ENCODE data around the gene ATXN7L3B.

DNA sequence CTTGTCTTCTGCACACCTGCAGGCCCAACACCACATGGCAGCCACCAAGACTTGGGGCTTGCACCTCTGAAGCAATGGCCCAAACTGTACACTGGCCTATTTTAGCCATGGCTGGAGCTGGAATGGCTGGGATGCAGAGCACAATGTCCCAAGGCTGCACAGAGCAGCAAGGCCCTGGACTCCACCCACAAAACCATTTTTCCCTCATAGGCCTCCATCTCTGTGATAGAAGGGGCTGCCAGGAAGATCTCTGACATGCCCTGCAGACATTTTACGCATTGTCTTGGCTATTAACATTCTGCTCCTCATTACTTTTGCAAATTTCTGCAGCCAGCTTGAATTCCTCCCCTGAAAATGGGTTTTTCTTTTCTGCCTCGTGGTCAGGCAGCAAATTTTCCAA lies 22.1 kb downstream of the ATXN7L3B start:
- TF ChIP-seq, protein P1, sequence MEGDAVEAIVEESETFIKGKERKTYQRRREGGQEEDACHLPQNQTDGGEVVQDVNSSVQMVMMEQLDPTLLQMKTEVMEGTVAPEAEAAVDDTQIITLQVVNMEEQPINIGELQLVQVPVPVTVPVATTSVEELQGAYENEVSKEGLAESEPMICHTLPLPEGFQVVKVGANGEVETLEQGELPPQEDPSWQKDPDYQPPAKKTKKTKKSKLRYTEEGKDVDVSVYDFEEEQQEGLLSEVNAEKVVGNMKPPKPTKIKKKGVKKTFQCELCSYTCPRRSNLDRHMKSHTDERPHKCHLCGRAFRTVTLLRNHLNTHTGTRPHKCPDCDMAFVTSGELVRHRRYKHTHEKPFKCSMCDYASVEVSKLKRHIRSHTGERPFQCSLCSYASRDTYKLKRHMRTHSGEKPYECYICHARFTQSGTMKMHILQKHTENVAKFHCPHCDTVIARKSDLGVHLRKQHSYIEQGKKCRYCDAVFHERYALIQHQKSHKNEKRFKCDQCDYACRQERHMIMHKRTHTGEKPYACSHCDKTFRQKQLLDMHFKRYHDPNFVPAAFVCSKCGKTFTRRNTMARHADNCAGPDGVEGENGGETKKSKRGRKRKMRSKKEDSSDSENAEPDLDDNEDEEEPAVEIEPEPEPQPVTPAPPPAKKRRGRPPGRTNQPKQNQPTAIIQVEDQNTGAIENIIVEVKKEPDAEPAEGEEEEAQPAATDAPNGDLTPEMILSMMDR (conservative IDR thresholded peaks at IDR 0.05) = no peak
- TF ChIP-seq ZFX (IDR thresholded peaks at IDR 0.05) = no peak
